ENCODE measurements around the gene HS6ST1.

The HS6ST1 gene

DNA sequence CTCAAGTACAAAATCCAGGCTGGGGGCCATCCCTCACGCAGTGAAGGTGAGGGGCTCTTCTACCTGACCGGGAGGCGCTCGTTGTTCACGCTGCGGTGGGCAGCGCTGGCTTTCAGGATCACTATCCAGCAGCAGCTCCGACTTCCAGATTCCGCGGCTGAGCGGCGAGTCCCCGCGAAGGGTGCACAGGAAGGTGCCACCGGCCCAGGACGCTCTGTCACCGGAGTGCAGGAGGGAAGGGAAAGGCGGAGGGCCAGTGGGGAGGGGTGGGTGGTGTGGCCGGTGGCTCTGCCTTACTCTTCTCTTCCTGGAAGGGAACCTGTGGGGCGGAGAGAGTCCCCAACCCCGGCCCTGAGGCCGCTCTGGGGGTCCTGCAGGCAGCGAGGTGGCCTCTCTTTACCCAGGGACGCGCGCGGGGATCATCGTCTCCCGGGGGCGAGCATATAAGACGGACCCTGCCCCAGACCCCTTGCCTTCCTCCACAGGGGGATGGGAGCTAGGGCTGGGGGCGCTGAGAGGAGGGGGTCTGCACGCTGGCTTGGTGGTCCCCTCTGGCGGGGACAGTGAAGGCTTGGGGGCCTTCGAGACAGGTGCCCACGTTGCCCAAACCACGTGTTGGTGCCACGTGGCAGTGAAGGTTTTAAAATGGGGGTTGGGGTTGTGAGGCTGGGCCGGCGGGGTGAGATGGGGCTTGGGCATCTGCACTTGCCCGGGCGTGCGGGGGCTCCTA is 26.9 kb upstream of the HS6ST1 start:
- Histone ChIP-seq H3K36me3 (ENCODE audit: control insufficient read depth, insufficient read depth, low read length) (no peaks in the 10 kb centered on the region), H3K9me3 (ENCODE audit: control insufficient read depth, low read length) (no peaks in the 10 kb centered on the region), H3K27me3 (ENCODE audit: control insufficient read depth, insufficient read depth, low read length) (no peaks in the 10 kb centered on the region), H3K9ac (ENCODE audit: low read length) (no peak overlapping the region), H3K4me3 (ENCODE audit: low read length) (no peak overlapping the region), H3K4me1 (ENCODE audit: control insufficient read depth, insufficient read depth, low read length) (peaks cover 4% of the 10 kb centered on the region)

DNA sequence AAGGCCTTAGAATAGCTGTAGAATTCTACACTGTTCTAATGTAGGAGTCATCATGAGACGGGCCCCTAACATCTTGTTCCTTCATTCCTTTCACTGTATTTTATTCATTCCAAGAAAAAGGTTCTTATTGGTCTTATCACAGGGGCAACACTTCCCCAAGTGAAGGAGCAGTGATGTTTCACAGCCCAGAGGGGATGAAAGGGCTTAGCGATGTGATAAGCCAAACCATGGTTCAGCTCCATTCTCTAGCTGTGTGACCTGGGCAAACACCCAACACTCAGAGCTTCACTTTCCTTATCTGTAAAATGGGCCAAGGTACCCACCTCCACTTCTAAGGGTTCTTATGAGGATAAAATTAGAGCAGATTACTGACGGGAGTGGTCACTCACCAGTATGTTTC is 25.4 kb upstream of the HS6ST1 start:
- H3K27me3 ChIP-seq (ENCODE audit: control insufficient read depth, insufficient read depth, low read length) = no peaks in the 10 kb centered on the region
- no peaks in the 10 kb centered on the region for H3K9me3 ChIP-seq (ENCODE audit: control insufficient read depth, low read length)
- no peak overlapping the region for H3K4me3 ChIP-seq (ENCODE audit: low read length)
- H3K4me1 ChIP-seq (ENCODE audit: control insufficient read depth, insufficient read depth, low read length) = peaks cover 4% of the 10 kb centered on the region
- H3K36me3 ChIP-seq (ENCODE audit: control insufficient read depth, insufficient read depth, low read length) = no peaks in the 10 kb centered on the region
- H3K9ac ChIP-seq (ENCODE audit: low read length) = no peak overlapping the region

DNA sequence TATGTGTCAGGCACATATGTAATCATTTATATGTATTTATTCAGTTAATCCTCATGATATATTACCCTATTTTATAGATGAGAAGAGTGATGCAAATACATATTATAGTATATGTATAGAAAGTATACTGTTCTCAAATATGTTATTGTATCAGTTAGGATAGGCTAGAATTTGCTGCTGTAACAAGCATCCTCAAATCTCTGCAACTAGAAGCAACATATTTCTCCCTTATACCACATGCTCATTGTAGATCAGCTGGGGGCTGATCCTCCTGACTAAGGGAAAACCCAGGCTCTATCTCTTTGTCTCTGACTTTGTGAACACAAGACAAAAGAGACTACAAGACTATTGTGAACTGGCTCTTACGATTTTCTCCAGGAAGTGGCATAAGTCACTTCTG is 24.8 kb upstream of the HS6ST1 start:
- H3K36me3 ChIP-seq (ENCODE audit: control insufficient read depth, insufficient read depth, low read length) = no peaks in the 10 kb centered on the region
- no peak overlapping the region for H3K9ac ChIP-seq (ENCODE audit: low read length)
- peaks cover 4% of the 10 kb centered on the region for H3K4me1 ChIP-seq (ENCODE audit: control insufficient read depth, insufficient read depth, low read length)
- H3K4me3 ChIP-seq (ENCODE audit: low read length) = no peak overlapping the region
- H3K27me3 ChIP-seq (ENCODE audit: control insufficient read depth, insufficient read depth, low read length) = no peaks in the 10 kb centered on the region
- H3K9me3 ChIP-seq (ENCODE audit: control insufficient read depth, low read length) = no peaks in the 10 kb centered on the region

DNA sequence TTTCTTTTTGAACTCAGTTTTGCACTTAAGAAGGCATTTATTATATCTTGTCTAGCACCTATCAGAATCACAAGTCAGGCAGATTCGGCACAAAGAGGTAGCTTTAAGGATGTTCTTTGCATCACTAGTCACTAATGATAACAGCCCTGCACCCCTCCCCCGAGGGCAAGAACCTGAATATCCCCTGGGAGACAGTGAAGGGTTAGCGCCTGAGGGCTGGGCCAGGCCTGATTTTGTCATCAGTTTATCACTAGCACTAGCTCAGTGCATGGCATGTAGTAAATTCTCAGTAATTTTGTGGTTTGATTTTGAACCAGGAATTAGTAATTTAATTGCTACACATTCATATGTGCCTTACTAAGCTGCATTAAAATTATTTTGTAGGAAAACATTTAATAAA is 23.9 kb upstream of the HS6ST1 start:
- H3K36me3 ChIP-seq (ENCODE audit: control insufficient read depth, insufficient read depth, low read length) = no peaks in the 10 kb centered on the region

DNA sequence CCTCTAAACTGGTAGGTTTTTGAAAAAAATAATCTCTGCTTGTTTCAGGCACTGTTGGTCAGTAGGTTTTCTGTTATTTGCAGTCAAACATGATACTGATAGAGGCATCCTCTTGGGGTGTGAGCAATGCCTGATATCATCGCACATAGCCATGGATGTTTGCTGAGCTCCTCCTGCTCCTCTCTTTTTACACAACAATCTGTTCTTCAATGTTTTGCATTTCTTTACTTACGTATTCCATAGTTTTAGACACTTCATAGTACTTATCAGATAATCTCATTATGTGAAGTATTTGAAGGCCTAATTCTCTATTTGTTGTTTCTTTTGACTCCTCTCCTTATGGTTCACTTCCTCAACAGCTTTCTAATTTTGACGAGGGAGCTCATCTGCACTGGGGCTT is 23.0 kb upstream of the HS6ST1 start:
- no peak overlapping the region for H3K9ac ChIP-seq (ENCODE audit: low read length)
- H3K4me3 ChIP-seq (ENCODE audit: low read length) = no peak overlapping the region
- no peaks in the 10 kb centered on the region for H3K36me3 ChIP-seq (ENCODE audit: control insufficient read depth, insufficient read depth, low read length)
- H3K4me1 ChIP-seq (ENCODE audit: control insufficient read depth, insufficient read depth, low read length) = no peaks in the 10 kb centered on the region
- H3K9me3 ChIP-seq (ENCODE audit: control insufficient read depth, low read length) = no peaks in the 10 kb centered on the region
- no peaks in the 10 kb centered on the region for H3K27me3 ChIP-seq (ENCODE audit: control insufficient read depth, insufficient read depth, low read length)

More for the DNA sequence above, 23.9 kb upstream of the HS6ST1 start:
- Histone ChIP-seq H3K4me1 (ENCODE audit: control insufficient read depth, insufficient read depth, low read length) (no peaks in the 10 kb centered on the region), H3K9me3 (ENCODE audit: control insufficient read depth, low read length) (no peaks in the 10 kb centered on the region), H3K9ac (ENCODE audit: low read length) (no peak overlapping the region), H3K27me3 (ENCODE audit: control insufficient read depth, insufficient read depth, low read length) (no peaks in the 10 kb centered on the region), H3K4me3 (ENCODE audit: low read length) (no peak overlapping the region)

DNA sequence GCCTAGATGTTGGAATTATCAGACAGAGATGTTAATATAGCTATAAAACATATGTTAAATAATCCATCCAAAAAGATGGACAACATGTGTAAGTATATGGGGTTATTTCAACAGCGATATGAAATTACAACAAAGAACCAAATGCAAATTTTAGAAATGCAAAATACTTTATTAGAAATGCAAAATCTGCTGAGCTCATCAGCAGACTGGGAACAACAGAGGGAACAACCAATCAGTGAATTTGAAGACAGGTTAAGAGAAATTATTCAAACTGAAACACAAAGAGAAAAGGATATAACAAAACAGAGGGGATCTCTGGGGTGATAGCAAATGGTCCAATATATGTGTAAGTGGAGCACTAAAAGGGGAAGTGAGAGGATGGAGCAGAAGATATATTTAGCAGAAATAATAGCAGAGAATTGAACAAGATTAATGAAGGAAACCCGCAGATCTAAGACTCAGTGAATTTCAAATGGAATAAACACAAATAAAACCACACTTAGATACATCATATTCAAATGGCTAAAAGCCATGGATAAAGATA is 13.5 kb upstream of the HS6ST1 start:
- no peaks in the 10 kb centered on the region for H3K9me3 ChIP-seq (ENCODE audit: control insufficient read depth, low read length)
- no peaks in the 10 kb centered on the region for H3K36me3 ChIP-seq (ENCODE audit: control insufficient read depth, insufficient read depth, low read length)
- H3K4me3 ChIP-seq (ENCODE audit: low read length) = no peak overlapping the region
- H3K9ac ChIP-seq (ENCODE audit: low read length) = no peak overlapping the region
- no peaks in the 10 kb centered on the region for H3K27me3 ChIP-seq (ENCODE audit: control insufficient read depth, insufficient read depth, low read length)
- H3K4me1 ChIP-seq (ENCODE audit: control insufficient read depth, insufficient read depth, low read length) = no peaks in the 10 kb centered on the region

DNA sequence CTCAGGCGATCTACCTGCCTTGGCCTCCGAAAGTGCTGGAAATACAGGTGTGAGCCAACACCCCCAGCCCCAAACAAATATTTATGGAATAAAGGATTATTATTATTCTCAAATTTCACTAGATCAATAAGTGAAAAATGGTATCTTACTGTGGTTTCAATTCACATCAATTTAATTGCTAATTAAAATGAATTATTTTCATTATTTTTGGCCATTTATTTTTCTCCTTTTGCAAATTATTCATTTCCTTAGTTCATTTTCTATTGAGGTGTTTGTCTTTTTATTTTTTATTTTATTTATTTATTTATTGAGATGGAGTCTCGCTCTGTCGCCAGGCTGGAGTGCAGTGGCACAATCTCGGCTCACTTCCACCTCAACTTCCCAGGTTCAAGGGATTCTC is 11.9 kb upstream of the HS6ST1 start:
- H3K27me3 ChIP-seq (ENCODE audit: control insufficient read depth, insufficient read depth, low read length) = no peaks in the 10 kb centered on the region
- no peaks in the 10 kb centered on the region for H3K36me3 ChIP-seq (ENCODE audit: control insufficient read depth, insufficient read depth, low read length)
- no peak overlapping the region for H3K9ac ChIP-seq (ENCODE audit: low read length)
- H3K4me3 ChIP-seq (ENCODE audit: low read length) = no peak overlapping the region
- no peaks in the 10 kb centered on the region for H3K9me3 ChIP-seq (ENCODE audit: control insufficient read depth, low read length)
- H3K4me1 ChIP-seq (ENCODE audit: control insufficient read depth, insufficient read depth, low read length) = no peaks in the 10 kb centered on the region

DNA sequence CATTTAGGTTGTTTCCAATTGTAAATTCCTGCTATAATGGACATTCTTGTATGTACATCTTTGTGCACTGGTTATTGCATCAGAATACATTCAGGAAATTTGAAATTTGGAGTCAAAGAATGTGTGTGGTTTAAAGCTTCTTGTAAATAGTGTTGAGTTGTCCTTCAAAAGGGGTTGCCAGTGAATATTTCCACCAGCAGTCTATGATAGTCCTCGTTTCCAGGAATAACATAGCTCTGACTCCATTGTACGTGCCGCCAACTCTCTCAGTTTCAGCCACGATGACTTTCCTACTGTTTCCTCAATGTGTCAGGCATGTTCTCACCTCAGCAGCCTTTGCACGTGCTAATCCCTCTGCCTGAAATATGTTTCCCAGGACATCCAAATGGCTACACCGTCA is 10.9 kb upstream of the HS6ST1 start:
- no peaks in the 10 kb centered on the region for H3K27me3 ChIP-seq (ENCODE audit: control insufficient read depth, insufficient read depth, low read length)
- H3K4me3 ChIP-seq (ENCODE audit: low read length) = no peak overlapping the region
- H3K9ac ChIP-seq (ENCODE audit: low read length) = no peak overlapping the region
- no peaks in the 10 kb centered on the region for H3K9me3 ChIP-seq (ENCODE audit: control insufficient read depth, low read length)
- H3K36me3 ChIP-seq (ENCODE audit: control insufficient read depth, insufficient read depth, low read length) = no peaks in the 10 kb centered on the region
- no peaks in the 10 kb centered on the region for H3K4me1 ChIP-seq (ENCODE audit: control insufficient read depth, insufficient read depth, low read length)

DNA sequence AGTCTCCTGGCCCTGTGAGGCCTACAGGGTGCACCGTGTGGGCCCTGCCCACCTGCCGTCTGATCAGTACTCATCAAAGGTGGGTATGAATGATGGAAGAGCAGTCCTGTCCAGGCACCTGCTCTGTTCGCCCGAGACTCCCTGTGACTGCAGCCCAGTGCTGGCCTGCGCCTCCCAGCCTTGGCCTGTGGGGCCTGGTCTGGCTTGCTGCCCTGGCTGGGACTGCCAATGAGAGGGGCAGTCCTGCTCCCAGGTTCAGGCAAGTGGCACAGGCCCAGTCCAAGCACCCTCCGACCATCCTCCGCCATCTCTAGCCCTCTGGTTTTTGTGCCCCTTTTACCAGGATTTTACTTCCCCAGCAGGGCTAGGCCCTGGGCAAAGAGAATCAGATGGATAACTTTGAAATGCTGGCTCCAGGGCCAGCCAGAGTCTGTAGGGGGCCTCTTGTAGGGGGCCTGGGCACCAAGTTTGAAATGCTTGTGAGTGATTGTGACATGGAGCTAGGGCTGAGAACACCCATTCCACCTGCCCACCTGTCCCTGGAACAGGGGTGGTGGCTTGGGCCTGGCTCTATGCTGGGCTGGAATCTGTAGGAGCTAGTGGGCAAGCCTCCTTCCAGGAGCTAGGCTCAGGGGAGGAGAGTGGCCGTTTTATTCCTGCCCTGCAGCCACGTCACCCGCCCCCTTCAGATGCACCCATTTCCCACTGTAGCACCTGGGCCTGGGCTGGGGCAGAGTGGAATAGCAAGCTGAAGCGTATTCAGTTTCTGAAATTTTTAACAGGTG is 8.7 kb upstream of the HS6ST1 start:
- H3K27me3 ChIP-seq (ENCODE audit: control insufficient read depth, insufficient read depth, low read length) = peaks cover 1% of the 10 kb centered on the region
- H3K9ac ChIP-seq (ENCODE audit: low read length) = no peak overlapping the region
- peaks cover 1% of the 10 kb centered on the region for H3K4me1 ChIP-seq (ENCODE audit: control insufficient read depth, insufficient read depth, low read length)
- no peak overlapping the region for H3K4me3 ChIP-seq (ENCODE audit: low read length)
- no peaks in the 10 kb centered on the region for H3K36me3 ChIP-seq (ENCODE audit: control insufficient read depth, insufficient read depth, low read length)
- no peaks in the 10 kb centered on the region for H3K9me3 ChIP-seq (ENCODE audit: control insufficient read depth, low read length)

DNA sequence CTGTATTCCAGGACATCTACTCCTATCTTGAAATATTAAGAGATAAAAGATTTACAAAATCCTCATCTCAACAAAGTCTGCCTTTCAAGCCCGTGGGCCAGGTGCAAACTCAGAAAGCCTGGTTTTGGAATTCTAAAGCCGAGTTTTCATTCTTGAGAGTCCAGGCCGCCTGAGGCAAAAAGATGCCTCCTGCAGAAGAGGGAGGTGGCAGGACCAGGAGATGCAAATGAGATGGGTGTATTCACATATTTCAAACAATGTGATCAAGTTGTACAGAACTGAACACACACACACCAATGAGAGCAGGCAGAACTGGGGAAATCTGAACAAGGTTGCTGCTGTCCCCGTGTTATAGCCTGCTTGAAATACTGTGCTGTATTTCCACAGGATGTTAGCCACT is 7.7 kb upstream of the HS6ST1 start:
- peaks cover 5% of the 10 kb centered on the region for H3K27me3 ChIP-seq (ENCODE audit: control insufficient read depth, insufficient read depth, low read length)
- H3K9me3 ChIP-seq (ENCODE audit: control insufficient read depth, low read length) = no peaks in the 10 kb centered on the region
- peaks cover 6% of the 10 kb centered on the region for H3K4me1 ChIP-seq (ENCODE audit: control insufficient read depth, insufficient read depth, low read length)
- no peak overlapping the region for H3K4me3 ChIP-seq (ENCODE audit: low read length)
- H3K36me3 ChIP-seq (ENCODE audit: control insufficient read depth, insufficient read depth, low read length) = no peaks in the 10 kb centered on the region
- no peak overlapping the region for H3K9ac ChIP-seq (ENCODE audit: low read length)

DNA sequence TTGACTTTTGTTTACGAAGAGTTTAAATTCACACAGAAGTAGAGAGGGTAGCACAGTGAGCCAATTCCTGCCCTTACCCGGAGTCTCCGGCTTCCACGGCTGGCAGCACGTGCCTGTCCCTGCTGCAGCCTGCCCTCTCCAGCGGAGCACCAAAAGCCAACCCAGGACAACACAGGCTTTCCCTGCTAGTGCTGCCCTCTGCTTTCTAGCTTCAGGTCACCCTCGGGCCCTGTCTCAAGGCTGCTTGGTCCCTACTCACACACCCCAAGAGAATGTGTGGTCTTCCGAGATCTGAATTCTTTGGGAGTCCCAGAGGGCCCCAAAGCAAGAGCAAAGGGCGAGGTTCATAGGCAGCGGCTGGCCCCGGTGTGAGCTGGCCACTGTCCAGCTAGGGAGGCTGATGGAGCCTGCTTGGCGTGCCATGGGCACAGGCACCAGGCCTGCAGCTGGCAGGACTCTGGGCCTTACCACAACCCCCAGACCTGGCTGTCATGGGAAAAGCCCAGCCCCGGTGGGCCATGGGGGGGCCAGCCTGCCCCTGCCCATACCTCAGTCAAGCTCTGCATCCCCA is 7.0 kb upstream of the HS6ST1 start:
- Histone ChIP-seq H3K36me3 (ENCODE audit: control insufficient read depth, insufficient read depth, low read length) (no peaks in the 10 kb centered on the region), H3K27me3 (ENCODE audit: control insufficient read depth, insufficient read depth, low read length) (peaks cover 11% of the 10 kb centered on the region), H3K4me1 (ENCODE audit: control insufficient read depth, insufficient read depth, low read length) (peaks cover 9% of the 10 kb centered on the region), H3K4me3 (ENCODE audit: low read length) (no peak overlapping the region), H3K9ac (ENCODE audit: low read length) (no peak overlapping the region), H3K9me3 (ENCODE audit: control insufficient read depth, low read length) (no peaks in the 10 kb centered on the region)

DNA sequence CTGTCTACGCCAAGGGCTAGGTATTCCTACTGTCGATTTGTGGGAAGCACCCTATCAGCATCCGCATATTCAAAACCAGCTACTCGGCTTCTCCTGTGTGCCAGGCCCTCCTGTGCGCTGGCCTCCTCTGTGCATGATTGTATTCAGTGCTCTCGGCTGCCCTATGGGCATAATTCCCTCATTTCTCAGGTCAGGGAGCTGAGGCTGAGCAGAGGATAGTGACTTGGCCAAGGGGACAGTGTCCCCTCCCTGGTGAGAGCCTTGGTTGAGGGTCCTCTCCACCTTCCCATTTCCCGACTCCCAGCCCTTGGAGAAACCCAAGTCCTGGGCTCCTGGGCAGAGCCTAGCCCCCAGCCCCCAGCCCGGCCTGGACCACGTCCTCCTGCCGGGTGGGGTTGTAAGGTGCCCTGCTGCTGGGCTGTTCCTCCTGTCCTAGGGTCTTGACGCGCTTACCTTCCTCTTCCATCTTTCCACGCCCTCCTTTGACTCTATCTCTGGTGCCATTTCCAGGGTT is 6.3 kb upstream of the HS6ST1 start:
- H3K27me3 ChIP-seq (ENCODE audit: control insufficient read depth, insufficient read depth, low read length) = peaks cover 16% of the 10 kb centered on the region
- H3K9me3 ChIP-seq (ENCODE audit: control insufficient read depth, low read length) = no peaks in the 10 kb centered on the region
- H3K4me3 ChIP-seq (ENCODE audit: low read length) = no peak overlapping the region

More for the DNA sequence above, 6.3 kb upstream of the HS6ST1 start:
- no peak overlapping the region for H3K9ac ChIP-seq (ENCODE audit: low read length)
- H3K4me1 ChIP-seq (ENCODE audit: control insufficient read depth, insufficient read depth, low read length) = peaks cover 9% of the 10 kb centered on the region
- no peaks in the 10 kb centered on the region for H3K36me3 ChIP-seq (ENCODE audit: control insufficient read depth, insufficient read depth, low read length)
